CD4-positive, alpha-beta T cell treated with Interleukin-1 beta for 1 hour (primary cell): Measurements from ENCODE around the gene RAD51B.
"Not testable (repeated sequence)": the region's sequence is repeated elsewhere in the genome, so short reads cannot be mapped to it uniquely, and the experiment has no call there.

Experiments used
- DNase-seq, 2 donors: peaks; one replicate each; pipeline ENCODE4 v3.0.0-alpha.2; 2020 to 2022

The RAD51B gene

DNA sequence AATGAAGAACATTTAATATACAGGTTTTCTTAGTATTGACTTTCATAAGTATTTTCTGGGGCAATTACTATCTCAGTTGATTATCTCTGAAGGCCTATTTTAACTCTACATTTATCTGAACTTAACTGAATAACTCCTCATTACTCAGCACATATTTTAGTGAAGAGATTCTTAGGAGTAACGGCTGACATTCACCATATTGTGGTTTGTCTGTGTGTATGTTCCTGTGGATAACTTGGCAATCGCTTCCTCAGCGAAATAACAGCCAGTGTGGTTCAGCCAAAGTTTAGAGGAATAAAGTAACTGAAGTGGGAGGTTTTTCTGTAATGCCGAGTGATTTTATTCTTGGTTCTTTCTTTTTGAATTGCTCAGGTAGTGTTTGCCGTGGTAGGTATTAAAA, 168.0 kb downstream of the RAD51B start:
- no peak for DNase-seq

DNA sequence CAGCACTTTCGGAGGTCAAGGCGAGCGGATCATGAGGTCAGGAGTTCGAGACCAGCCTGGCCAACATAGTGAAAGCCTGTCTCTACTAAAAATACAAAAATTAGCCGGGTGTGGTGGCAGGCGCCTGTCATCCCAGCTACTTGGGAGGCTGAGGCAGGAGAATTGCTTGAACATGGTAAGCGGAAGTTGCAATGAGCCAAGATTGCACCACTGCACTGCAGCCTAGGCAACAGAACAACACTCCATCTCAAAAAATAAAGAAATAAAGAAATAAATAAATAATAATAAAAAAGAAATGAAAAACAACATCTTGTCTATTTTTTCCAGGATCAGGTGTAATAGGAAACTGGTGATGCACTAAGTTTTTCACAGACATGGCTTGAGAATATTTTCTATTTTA, 168.6 kb downstream of the RAD51B start:
- DNase-seq, result not testable (repeated sequence)

DNA sequence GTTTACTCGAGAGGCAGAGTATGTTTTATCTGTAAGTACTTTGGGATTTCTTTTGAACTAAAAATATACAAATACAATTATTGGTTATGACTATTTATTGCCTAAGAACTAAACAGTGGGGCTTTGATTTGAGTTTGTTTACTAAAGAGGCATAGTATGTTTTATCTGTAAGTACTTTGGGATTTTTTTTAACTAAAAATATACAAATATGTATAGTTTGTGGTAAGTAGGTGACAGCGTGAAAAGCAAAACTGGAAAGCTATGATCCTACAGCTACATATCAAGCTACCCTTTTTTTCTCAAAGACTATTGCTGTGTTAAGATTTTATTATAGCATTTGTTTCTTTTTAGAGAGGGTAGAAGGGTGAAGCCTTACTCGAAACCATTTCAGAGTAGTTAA, 171.0 kb downstream of the RAD51B start:
- no peak for DNase-seq

DNA sequence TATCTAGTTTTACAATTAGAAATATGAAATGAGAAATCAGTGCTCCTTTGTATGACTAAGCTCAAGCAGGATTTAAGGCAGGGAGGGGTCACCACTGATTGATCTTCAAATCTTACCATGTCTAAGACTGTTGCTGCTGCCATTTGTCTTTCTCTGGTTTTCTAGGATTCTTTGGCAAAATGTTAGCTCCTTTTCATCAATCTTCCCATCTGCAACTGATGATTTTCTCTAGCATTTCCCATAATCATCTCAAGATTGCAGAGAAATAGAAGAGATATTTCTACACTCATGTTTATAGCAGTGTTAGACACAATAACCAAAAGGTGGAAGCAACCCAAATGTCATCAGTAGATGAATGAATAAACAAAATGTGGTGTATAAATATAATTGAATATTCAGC, 175.0 kb downstream of the RAD51B start:
- no peak for DNase-seq

DNA sequence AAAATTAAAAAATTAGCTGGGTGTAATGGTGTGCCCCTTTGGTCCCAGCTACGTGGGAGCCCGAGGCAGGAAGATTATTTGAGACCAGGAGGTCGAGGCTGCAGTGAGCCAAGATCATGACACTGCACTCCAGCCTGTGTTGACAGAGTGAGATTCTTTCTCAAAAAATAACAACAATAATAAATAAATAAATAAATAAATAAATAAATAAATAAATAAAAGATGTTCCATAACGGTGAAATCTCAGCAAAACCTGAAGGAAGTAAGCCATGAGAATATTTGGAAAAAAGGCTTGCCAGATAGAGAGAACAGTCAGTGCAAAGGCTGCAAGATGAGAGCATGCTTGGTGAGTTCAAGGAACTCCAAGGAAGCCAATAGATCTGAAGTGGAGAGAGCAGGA, 176.7 kb downstream of the RAD51B start:
- DNase-seq, result no peak

DNA sequence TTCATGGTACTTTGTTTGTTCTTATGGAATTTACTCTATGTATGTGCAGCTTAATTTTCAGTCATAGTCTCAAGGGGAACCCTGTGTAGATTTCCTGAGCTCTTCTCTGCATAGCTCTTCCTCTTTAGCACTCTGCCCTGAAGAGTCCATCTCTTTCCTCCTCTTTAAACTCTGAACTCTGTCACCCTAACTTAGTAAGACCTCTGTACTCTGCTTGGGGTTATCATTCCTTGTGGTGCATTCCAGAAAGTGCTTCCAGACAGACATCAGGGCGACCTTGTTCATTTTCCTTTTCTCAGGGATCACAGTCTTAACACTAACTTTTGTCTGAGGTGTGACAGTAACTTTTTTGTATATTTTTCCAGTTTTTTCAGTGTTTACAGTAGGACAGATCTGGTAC, 179.3 kb downstream of the RAD51B start:
- DNase-seq, result no peak

DNA sequence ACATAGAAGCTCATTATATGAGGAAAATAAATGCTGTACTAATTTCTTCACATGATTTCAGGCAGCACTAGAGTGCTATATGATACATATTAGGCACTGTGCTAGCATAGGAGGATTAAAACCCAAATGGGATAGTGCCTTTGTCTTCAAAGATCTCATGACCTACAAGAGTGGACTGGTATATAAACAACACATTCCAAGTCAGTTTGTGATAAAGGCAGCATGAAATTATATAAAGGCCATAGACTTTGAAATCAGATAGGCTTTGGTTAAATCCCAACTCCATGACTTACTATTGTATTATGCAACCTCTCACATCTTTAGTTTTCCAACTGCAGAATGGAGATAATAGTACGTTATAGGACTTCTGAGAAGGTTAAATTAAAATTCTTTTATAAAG, 179.7 kb downstream of the RAD51B start:
- no peak for DNase-seq

DNA sequence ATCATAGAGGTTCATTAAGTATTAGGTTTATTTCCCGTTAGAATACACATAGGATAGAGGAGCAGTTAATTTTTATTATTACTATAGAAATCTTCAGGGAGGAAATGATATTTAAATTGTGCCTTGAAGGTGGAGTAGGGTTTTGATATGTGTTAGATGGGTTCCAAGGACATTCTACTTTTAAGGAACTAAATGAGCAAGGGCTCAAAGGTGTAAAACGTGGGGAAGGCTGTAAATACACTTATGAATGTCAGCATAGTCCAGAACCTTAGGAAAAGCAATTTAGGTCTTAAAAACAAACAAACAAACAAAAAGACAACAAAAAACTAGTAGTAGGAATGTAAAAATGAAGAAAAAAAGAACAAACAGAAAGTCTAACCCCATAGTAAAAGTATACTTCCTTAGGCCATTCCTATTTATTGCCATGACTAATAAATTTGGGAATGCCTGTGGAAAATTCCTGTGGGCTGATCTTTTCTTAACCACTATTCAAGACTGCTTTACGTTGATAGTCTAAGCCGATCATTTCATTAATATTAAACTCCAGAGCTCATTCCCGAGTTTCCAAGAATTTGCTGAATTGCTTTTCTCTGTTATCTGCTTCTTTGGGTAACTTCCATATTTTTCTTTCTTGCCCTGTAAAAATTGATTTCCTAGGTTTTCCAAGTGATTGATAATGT, 180.3 kb downstream of the RAD51B start:
- no peak for DNase-seq

DNA sequence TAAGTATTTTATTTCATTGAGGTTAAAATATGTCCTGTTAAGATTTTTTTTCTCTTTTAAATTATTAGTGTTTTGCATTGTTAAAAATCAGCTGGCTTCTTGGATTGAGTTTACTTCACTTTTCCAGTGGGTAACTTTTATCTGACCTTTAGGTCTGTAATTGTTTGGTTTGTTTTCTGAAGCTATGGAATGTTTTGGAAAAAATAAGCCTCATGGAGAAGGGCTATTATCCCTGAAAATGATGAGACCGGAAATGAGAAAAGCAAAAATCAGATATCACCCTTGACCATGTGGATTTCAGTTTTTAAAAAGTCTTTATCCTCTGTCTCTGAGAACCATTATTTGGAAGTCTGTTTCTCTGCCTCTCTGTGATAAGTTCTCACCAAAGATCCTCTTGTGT, 180.9 kb downstream of the RAD51B start:
- DNase-seq, result no peak

DNA sequence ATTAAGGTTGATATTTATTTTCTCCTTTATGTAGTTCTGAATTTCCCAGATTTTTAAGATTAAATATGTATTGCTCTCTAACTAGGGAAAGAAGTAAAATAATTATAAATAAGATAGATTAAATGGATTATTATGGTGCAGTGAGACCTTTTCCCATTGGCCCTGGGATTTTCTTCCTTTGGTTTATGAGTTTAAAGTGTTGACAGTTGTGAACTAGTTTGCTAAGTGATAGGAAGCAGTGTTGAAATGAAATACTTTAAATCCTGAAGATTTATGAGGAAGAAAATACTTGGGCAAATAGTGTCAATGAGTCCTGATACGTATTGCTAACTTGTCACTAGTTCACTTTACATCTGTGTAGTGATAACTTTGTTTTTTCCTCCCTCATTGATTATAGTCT, 188.9 kb downstream of the RAD51B start:
- DNase-seq, result no peak

DNA sequence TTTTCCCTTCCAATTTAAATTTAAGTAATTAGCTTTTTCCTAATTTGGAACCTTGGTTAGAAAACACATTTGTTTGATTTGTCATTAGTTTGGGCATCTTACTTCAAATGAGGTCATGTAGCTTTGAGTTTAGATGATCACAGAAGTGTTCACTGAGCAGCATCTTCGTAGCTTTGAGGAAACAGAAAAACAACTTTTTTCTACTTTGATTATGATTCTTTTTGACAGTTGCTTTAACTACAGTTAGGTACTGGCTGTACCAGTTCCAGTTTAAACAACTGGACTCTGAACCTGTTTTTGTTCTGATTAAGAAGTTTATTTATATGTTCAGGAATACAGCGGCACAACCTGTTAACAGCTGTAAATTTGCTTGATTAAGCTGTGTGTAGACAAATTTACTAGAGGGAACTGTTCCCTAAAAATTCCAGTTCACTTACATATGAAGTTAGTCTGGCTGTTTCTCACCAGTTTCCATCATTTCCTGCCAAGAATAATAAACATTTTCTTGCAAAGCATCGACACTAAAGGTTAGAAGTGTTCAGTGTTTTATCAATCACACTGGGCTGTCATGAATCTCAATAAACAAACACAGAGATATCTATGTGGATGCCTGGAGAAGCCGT, 191.9 kb downstream of the RAD51B start:
- no peak for DNase-seq

DNA sequence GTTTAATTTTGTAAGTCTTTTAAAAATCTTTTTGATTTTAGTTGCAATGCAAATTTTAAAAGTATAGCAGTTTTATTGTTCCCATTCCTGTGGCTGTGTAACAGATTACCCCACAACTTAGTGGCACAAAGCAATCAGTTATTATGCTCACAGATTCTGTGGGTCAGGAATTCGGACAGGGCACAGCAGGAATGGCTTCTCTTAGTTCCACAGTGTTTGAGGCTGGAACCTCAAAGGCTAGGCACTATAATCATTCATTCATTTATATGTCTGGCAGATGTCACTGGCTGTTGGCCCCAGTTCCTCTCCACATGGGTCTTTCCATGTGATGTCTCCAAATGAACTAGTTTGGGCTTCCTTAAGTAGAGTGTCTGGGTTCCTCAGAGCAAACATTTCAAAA, 193.3 kb downstream of the RAD51B start:
- no peak for DNase-seq

DNA sequence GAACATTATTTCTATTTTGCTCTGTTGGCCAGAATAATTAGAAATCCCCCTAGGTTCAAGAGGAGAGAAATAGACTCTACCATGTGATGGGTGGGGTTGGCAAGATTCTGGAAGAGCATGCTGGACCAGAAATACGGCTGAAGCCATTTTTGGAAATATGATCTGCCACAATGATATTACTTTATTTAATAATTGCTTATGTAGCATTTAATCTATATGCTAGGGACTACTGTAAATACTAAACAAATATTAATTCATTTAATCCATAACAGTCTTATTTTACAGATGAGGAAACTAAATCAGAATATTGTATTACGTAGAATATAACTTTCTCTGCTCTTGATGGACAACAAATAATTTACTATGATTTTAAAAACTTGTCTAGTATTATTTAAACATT, 193.7 kb downstream of the RAD51B start:
- no peak for DNase-seq

DNA sequence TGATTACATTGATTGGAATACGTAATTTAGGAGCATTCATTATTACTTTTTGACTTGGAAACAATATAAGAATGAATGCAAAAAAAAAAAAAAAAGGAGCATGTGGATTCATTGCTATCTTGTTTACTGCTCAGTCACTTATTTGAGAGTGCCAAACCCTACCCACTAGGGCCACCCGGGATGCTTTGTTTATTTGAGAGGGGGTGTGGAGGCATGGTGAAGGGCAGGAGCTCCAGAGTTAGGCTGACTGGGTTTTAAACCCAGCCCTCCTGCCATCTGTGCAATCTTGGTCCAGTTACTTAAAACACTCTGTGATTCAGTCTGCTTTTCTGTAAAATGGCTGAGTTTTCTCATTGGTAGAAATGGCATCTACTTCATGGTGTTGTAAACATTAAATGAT, 195.2 kb downstream of the RAD51B start:
- no peak for DNase-seq

DNA sequence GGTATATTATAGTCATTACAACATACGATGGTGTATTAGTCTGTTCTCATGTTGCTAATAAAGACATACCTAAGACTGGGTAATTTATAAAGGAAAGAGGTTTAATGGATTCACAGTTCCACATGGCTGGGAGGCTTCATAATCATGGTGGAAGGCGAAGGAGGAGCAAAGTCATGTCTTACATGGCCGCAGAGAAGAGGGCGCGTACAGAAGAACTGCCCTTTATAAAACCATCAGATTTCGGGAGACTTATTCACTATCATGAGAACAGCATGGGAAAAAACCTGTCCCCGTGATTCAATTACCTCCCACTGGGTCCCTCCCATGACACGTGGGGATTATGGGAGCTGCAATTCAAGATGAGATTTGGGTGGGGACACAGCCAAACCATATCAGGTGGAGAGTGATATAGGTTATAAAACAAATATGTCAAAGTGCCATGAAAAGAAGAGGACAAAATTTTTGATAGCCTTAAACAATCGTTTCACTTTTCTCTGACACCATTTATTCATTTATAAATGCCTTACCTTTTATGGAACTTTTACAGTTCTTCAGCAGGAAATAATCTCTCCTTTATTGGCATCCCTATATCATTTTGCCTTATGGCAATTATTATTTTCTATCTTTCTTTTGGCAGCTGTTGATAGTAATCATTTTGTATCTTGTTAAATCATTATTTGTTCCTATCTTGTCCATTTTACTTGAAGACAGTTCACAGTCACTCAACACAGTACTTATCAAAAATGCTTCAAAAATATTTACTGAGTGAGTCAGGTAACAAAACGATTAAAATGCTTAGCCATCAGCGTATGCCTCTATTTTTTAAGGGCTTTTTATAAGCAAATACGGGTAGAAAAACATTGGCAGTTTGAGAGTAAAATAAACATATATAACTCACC, 196.0 kb downstream of the RAD51B start:
- DNase-seq, result no peak

DNA sequence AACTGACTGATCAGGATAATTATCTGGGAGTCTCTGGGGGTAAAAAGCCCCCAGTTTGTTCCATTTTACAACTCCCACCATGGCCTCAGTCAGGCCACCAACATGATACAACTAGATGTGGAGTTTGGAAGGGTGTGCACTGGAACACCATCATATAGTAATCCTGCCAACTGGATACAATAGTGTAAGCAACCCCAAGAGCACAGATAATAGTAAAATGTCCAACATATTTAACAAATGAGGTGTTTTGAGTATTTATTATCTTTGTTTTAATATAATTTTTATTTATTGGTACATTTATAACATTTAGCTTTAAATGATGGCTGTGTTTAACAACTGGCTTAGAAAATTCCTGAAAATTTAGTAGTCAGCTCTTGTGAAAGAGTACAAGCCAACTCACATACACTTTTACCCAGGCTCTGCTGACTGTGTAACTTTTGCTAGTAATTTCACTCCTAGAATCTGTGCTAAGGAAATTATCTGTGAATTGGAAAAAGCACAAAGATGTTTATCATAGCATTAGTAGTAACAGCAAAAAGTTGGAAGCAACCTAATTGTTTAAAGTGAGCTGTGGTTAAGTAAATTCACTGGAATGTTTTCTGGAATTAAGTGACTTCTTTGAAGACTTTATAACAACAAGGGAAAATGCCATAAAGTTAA, 196.8 kb downstream of the RAD51B start:
- DNase-seq, result no peak

DNA sequence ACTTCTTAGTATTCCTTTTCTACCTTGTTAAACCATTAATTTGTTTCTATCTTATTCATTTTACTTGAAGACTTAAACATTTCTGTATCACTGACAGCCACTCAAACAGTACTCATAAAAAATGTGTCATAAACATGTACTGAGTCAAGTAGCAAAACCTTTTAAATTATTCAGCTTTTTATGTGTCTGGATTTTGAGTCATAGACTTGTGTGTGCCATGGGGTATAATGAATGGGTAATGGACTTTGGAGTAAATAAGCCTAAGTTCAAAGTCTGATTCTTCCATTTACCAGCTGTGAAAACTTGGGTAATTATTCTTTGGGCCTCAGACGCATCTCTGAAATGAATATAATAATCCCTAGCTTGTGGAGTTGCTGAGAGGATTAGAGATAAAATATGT, 199.0 kb downstream of the RAD51B start:
- no peak for DNase-seq

DNA sequence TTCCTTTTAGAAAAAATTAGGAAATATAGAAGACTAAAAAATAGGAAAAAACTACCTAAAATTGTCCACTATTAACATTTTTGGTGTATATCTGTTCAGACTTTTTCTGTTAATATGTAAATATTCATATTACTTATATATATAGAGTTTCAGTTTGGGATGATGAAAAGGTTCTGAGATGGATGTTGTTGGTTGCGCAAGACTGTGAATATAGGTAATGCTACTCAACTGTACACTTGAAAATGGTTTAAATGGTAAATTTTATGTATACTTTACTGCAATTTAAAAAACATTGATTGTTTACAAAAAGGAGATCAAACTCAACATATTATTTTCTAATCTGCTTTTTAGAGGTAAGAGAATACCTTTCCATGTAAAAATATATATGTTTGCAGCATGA, 200.9 kb downstream of the RAD51B start:
- DNase-seq, result no peak

DNA sequence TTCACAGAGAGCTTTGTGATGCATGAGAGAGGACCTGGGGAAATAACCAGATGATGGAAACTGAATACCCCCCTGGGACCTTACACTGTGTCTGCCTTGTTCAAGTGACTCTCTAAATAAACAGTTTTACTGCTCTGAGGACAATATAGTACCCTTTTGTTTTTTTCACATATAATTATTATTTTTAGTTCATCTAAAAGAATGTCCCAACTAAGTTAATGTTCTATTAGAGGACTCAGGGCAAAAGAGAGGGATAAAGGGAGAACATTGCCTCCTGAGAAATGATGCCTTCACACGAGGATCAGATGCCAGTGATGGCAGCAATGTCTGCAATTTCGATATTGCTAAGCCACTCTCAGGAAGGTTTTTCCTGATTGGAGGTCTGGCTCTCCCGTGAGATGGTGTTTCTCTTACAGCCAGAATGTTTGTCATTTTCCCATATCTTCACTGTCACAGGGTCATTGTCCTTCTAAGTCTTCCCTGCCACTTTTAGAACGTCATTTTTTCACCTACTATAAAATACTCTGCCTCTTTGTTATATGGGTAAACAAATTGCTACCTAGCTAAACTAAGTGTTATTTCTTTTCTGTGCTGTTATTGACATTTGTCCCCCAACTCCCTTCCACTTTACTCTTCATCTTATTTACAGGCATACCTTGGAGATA, 201.6 kb downstream of the RAD51B start:
- no peak for DNase-seq

DNA sequence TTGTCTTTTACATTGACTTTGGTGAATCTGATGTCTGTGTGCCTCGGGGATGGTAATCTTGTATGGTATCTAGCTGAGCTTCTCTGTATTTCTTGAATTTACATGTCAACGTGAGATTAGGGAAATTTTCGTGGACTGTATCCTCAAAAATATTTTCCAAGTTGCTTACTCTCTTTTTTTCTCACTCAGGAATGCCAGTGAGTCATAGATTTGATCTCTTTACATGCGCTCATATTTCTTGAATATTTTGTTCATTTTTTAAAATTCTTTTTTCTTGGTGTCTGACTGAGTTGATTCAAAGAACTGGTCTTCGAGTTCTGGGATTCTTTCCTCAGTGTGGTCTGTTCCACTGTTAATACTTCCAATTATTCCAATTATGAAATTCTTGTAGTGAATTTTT, 207.7 kb downstream of the RAD51B start:
- DNase-seq, result no peak

DNA sequence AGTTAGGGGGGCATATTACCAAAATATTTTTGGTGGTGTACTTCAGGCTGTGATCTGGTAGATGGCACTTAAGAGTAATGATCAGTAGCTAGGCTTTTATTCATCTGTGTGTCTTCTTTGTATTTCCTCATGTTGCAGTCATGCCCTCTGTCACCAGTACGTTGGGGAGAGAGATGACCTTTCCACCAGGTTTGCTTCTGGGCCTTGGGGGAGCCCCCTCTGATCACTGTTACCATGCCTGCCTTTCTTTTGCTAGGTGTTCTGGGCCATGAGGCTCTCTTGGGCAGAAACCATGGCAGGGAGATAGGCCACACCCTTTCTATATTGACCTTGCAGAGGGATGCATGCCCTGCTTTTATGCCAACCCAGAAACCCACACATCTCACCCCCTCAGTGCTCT, 208.5 kb downstream of the RAD51B start:
- DNase-seq, result no peak

DNA sequence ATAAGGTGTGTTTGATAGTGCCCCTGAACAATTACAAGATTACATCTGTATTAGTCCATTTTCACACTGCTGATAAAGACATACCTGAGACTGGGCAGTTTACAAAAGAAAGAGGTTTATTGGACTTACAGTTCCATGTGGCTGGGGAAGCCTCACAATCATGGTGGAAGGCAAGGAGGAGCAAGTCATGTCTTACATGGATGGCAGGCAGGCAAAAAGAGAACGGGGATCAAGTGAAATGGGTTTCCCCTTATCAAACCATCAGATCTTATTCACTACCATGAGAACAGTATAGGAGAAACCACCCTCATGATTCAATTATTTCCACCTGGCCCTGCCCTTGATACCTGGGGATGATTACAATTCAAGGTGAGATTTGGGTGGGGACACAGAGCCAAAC, 211.4 kb downstream of the RAD51B start:
- not testable (repeated sequence) for DNase-seq

DNA sequence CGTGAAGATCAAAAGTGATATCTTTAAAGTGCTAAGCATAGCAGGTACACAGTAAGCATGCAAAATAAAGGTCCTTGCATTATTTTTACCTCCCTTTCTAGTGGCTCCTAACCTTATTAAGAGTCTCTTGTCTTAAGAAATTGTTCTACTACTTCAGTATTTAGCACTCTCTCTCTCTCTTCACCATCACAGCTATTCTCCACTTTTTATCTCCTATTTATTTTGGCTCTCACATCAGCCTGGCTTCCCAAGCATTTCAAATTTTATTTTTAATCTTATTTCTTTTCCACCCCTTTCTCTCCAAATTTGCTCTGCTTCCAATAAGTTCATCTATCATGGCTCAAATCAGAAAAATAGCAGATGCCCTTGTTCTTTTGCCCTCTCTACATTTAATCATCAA, 212.6 kb downstream of the RAD51B start:
- DNase-seq, result no peak
